NCI-H2196 treated with DMSO at 0.1 percent for 48 hours (cell line): Measurements from ENCODE around the gene PDZD11.
A peak's percentile ranks its signal among the peaks of the same experiment; 100 is the strongest.
"Not testable (repeated sequence)": the region's sequence is repeated elsewhere in the genome, so short reads cannot be mapped to it uniquely, and the experiment has no call there.

Source experiments
- DNase-seq: peaks from one replicate; lab custom pipeline; 2025; ENCODE audit not compliant: unreplicated experiment; lab: John Stamatoyannopoulos, UW

Gene PDZD11, protein sequence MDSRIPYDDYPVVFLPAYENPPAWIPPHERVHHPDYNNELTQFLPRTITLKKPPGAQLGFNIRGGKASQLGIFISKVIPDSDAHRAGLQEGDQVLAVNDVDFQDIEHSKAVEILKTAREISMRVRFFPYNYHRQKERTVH

DNA sequence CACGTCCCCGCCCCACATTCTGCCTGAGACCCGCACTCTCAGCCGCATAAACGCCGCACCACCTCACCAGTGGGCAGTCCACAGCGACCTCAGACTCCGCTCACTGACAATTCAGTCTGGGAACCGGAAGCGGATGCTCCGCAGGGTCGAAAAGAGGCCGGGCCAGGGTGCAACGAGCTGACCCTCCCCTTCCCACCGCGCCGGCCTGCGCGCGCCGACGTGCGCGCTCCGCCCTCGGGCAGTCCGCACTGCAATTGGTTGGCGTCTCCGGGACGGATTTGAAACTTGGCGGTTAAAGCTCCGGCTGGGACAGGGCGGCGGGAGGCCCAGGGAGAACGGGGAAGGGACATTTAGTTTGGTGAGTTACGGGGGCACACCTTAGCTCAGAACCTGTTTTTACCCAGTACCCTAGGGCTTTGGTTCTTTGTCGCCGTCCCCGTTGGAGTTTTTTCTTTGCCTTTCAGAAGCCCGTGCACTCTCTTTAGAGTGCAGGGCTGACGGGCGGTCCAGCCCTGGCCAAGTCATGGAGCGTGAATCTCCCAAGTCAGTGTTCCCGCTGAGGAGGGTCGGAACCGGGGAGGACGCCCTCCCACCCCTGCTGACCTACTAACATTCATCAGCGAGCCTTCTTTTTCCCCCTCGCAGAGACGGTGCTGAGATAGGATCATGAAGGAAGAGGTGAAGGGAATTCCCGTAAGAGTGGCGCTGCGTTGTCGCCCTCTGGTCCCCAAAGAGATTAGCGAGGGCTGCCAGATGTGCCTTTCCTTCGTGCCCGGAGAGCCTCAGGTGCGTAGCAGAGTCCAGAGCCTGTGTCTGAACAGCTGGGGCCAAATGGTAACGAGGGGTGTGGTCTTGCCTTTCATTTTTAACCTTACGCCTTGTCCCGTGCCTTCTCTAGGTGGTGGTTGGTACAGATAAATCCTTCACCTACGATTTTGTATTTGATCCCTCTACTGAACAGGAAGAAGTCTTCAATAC, at the start of gene PDZD11, which contains the start of gene KIF4A:
Gene PDZD11 (minus strand): TSS at position 135 of the 978 bp plus-strand sequence. CDS start 586 bp downstream, outside the sequence.
Gene KIF4A (plus strand): TSS at position 312 of the 978 bp plus-strand sequence. CDS start 355 bp downstream, at position 667.
- peak; percentile 49 for DNase-seq

- no peak for DNase-seq
These were observed 48.6 kb upstream of the PDZD11 start for GRCh38 chrX:70338290-70338689.

DNA sequence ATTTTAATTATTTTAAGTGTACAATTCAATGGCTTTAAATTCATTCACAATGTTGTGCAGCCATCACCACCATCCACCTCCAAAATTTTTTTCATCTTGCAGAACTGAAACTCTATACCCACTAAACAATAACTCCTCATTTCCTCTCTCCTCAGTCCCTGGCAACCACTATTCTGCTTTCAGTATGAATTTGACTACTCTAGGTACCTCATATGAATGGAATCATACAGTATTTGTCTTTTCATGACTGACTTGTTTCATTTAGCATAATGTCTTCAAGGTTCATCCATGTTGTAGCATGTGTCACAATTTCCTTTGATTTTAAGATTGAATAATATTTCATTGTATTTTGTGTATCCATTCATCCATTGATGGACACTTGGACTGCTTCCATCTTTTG, 47.0 kb upstream of the PDZD11 start:
- no peak for DNase-seq

DNA sequence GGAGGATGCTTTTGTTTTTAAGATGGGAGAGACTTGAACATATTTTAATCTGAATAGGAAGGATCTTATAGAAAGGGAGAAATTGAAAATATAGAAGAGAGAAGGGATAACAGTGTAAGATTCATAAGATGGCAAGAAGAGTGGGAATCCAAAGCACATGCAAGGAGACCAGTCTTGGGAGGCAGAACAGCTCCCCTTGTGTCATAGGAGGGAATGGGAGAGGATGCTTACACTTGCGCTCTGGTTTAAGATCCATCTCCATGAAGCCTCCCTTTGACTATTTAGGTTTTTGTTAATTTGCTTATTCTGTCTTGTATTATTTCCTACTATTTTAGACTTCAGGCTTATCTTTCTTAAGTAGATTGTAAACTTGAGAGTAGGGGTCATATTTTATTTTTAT, 42.9 kb upstream of the PDZD11 start:
- DNase-seq = no peak

DNA sequence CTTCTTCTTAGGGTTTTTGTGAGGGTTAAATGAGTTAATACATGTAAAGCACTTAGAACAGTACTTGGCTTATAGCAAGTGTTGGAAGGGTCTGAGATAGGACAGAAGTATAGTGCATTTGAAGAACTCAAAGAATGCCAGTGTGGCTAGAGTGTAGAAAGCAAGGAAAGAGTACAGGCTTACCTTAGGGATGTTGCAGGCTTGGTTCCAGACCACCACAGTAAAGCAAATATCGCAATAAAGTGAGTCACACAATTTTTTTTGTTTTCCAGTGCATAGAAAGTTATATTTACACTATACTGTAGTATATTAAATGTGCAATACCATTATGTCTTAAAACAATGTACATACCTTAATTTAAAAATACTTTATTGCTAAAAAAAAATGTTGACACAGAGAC, 41.4 kb upstream of the PDZD11 start:
- DNase-seq = no peak

GRCh38 chrX:70324326-70324725, 34.6 kb upstream of the PDZD11 start:
- no peak for DNase-seq

DNA sequence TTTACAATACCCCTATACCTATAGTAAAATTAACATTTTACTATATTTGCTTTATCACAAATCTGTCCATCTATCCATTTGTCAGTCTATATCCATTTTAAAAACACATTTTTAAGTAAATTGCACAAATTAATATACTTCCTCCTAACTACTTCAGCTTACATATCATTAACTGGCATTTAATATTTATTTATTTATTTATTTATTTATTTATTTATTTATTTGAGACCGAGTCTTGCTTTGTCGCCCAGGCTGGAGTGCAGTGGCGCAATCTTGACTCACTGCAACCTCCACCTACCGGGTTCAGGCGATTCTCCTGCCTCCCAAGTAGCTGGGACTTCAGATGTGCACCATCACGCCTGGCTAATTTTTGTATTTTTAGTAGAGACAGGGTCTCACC, 33.9 kb upstream of the PDZD11 start:
- not testable (repeated sequence) for DNase-seq

GRCh38 chrX:70322784-70323183, 33.1 kb upstream of the PDZD11 start:
- no peak for DNase-seq

DNA sequence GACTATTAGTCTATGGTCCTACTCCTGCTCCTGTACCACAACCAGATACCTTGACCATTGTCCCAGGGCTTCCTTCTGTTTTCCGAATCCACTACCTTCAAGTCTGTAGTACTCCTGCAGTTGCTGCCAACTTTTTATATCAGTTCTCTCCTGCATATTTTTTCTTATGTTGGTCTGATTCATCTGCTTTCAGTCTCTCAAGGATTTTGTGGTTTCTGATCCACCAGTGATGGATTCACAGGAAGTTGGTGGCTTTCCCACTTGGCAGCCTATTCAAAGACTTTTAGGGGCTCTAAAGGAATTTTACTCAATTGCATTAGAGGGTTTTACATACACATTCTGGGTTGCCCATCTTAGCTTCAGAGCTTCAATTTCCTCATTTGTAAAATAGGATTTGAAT, 23.8 kb upstream of the PDZD11 start:
- DNase-seq = no peak

DNA sequence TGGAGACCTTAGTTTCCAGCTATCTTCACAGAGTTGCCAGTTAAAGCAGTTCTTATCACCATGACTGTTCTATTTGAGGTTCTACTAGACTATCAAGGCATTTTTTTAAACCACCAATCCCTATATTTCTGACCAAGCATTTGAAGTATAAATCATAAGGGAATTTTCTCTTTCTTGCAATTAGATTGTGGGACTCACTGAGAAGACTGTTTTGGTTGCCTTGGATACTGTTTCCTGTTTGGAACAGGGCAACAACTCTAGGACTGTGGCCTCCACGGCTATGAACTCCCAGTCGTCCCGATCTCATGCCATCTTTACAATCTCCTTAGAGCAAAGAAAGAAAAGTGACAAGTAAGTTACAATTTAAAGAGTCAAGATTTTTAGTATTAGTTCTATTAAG, 12.0 kb upstream of the PDZD11 start:
- DNase-seq = no peak

DNA sequence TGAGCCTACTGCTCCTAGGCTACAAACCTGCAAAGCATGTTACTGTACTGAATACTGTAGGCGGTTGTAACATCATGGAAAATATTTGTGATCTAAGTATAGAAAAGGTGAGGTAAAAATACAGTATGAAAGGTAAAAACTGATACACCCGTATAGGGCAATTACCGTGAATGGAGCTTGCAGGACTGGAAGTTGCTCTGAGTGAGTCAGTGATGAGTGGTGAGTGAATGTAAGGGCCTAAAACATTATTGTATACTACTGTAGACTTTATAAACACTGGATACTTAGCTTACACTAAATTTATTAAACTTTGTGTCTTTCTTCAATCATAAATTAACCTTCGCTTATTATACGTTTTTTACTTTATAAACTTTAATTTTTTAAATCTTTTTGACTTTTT, 3.9 kb upstream of the PDZD11 start:
- no peak for DNase-seq

- DNase-seq = no peak
These were observed 3.1 kb upstream of the PDZD11 start for GRCh38 chrX:70292788-70293187.

GRCh38 chrX:70289168-70289792, 447 bp downstream of the PDZD11 start:
- no peak for DNase-seq

GRCh38 chrX:70281951-70282350, 7.8 kb downstream of the PDZD11 start, which contains the start of gene RAB41:
Gene RAB41 (plus strand): TSS chrX:70282172. CDS start chrX:70282218, 46 bp downstream.
- no peak for DNase-seq

DNA sequence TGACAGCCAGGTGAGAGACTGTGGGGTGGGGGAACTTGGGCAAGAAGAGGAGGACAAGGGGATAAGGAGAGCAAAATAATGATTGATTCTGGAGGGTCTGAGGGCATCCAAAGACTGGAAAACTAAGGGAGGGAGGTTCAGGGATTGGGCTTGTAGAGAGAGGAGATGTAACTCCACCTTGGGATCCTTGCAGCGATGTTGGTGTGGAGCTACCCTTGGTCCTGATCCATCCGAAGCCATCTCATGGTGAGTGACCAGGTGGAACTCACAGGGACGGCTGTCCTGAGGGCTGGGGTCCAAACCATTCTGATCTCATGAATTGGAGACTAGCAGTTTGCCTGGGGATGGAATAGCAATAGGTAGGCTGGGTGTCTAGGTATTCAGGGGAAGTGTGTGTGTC, 9.2 kb downstream of the PDZD11 start:
- no peak for DNase-seq

DNA sequence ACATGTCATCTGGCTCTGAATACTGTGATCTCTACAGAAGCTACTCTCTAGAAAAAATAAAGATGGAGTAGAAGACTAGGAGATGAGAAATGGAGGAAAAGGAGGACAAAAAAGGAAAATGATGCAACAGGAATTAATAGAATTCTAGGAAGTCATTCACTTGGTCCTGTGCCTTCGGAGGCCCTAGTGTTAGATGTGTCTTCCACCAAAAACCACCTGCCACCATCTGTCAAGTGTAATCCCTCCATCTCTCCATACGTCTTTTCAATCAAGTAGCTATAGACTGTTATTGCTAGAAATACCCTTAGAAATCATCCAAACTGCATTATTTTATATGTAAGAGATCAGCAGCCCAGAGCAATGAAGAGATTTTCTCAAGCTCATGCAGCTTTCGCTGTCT, 10.6 kb downstream of the PDZD11 start:
- no peak for DNase-seq

DNA sequence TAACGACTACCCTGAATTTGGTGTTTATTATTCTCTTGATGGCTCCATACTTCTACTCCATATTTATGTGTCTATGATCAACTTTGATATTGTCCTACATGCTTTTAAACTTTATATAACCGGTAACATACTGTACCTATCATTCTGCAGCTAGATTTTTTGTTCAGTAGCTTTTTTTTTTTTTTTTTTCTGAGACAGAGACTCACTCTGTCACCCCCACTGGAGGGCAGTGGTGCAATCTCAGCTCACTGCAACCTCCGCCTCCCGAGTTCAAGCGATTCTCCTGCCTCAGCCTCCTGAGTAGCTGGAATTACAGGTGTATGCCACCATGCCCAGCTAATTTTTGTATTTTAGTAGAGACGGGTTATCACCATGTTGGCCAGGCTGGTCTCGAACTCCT, 15.7 kb downstream of the PDZD11 start:
- not testable (repeated sequence) for DNase-seq

DNA sequence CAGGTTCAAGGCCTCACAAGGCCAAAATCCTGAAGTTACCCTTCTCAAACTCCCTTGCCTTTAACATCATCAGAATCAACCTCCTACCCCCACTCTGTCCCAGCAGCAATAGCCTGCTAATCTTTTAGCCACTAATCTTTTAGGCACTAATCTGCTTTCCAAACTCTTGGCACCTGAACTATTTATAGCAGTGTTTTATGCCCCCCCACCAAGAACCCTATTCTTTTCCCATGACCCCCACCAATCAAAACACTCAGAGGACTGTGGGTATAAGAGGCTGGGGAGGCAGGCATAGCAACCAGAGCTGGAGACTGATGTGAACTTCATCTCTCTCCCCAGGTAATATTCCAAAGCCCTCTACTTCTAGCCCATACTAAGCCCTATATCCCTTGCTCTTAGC, 21.7 kb downstream of the PDZD11 start, which contains the start of gene ARR3:
Gene ARR3 (plus strand): TSS at position 301 of the 400 bp plus-strand sequence. CDS start 1,052 bp downstream, outside the sequence.
- no peak for DNase-seq

- no peak for DNase-seq
These were observed 24.9 kb downstream of the PDZD11 start for GRCh38 chrX:70264784-70265183.

DNA sequence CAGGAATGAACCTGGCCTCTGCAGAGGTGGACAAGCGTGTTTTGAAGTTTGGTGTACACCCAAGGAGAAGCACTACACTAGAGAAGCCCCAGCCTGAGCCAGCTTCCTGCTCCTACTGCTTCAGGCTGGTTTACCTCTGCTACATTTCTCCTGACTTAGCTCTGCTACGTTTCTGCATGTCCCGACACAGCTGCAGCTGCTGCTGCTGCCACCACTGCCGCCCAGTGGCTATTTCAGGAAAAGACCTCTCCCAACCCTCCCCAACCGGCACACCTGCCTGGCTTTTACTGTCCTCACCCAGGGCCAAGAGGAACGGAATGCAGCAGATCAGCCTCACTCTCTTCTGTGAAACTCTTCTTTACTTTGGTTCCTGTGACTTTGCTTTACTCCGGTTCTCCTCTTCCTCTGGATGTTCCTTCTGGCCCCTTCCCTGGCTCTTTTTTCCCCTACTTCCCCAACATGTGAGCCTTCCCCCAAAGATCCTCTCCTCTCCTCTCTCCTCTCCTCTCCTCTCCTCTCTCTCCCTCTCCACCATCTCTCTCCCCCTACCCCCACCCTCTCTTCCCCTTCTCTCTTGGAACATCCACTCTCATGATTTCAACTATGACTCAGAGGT, 26.7 kb downstream of the PDZD11 start:
- peak; percentile 41 for DNase-seq

- DNase-seq = no peak
These were observed 29.6 kb downstream of the PDZD11 start, which contains the start of gene P2RY4 for GRCh38 chrX:70260104-70260503. Gene P2RY4 (minus strand): TSS chrX:70260204. CDS start chrX:70259624, 580 bp downstream.
